ENCODE measurements around the gene TSHZ3.

Gene TSHZ3

DNA sequence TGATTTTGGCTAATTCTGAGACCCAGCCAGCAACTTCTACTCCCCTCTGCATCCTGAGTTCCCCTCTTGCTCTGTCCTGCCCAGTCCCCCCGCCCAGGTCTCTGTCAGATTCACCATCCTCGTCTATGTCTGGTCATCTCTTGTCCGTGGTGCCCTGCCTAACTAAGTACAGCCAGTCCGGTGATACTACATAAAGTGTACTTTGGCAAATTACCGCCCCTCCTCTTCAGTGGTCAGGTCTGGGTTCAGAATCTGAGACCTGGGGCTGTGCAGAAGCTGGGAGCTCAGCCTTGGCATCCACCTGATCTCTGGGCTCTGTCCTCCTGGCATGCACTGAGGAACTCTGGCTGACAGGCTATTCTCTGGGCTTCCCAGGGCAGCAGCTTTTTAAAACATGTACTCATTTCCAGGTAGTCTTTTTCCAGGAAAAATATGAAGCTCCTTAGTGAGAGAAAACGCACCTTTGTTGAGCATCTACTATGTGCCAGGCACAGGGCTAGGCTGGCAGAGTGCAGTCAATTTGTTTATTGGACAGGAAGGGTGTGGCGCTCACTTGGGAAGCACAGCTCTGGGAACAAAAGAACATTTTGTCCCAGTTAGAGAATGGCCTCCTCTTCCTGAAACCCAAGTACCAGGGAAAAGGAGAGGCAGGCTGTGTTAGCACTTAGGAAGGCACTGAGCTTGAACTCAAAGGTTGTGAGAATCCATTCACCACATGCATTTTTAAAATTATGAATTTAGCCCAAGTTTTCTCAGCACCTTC lies 88.9 kb downstream of the TSHZ3 start:
- DNase-seq, result no peak

DNA sequence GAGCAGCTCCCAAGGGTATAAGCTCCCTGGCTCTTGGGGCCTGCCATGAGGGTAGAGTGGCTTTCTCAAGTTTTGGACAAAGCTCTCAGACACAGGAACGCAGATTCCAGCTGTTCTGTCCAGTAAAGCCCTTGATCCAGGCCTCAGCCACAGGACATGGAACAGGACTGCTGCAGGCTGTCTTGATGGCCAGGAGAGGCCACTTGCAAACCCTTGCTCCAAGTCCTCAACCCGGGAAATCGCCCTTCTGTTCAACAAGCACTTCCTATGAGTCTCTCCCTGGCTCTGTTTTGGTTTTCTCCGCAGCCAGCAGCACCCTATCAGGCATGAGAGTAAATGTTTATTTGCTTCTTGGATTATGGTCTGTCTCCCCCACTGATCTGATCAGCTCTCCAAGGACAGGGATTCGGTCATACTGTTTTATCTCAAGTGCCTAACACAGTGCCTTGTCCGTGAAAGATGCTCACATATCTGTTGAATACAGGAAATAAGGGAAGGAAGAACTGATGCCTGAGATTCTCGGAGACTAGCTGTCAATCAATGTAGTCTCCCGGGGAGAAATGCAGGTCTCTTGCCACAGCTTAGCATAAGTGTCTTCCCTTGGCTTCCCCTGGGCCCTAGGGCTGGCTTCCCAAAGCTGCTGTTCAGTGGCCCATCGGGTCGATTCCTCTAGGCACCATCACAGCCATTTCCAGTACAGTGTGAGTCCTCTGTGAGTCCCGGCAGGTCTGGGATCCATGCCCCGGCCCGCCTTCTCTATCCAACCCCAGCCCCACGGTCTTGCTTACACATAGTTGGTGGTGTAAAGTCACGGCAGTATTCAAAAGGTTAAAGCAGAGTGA lies 90.8 kb downstream of the TSHZ3 start:
- no peak for DNase-seq

DNA sequence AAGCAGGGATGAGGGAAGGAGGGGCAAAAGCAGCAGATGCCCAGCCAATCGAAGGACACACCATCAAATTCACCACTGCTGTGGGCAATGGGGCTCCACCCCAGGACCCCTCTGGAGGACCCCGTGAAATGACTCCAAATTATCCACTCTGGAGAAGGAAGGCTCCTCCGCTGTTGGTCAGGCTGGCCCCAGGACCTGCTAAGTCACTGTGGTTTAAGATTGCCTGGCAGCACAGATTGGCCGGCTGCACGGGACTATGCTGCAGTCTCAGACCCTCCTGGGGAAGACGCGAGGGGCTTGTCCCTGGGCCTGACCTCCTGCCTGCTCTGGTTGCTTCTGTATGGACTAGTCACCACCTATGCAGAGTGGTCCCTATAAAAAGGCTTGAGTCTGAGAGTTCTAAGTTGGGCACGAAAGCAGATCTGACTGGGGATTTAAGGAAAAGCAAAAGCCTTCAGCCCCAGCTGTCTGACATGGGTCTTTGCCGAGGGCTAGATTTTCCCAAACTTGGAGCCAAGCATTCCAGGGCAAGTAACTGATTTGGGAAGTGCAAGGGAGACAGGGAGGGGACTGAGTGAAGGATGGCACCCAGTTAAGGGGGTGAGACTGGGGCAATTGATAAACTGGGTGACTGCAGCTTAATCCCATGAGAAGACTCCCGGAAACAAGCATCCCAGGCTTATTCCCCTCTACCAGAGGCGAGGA lies 91.7 kb downstream of the TSHZ3 start:
- no peak for DNase-seq

DNA sequence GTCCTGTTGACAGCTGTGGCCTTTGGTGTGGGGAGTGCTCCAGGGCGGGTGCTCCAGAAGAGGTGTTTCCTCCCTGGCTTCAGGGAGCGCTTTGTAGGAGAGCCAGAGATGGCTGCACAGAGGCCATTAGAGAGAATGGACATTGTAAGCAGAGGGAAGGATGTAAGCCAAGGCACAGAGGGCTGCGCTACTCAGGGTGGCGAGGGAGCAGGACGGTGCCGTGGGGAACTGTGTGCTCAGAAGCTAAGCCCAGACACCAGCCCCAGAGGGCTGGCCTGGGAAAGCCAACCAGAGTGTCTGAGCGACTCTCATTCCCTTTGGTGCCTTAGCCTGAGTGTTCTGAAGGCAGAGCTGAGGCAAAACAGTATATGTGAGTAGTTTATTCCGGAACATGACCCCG lies 92.2 kb downstream of the TSHZ3 start:
- DNase-seq, result no peak

DNA sequence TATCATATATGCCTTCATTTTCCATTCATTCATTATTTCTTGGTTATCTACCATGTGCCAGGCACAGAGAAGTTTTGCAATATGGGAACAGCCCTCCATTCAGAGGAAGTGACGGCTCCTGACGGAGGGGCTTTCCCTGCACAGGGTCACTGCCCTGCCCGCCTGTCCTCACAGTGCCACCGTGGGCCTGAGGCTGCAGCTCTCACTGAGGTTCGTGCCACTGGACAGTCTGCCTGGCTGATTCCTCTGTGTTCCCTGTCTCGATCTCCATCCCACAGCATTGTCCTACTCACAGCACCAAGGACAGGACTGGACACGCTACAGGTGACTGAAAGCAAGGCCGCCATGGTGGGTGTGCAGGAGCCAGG lies 92.7 kb downstream of the TSHZ3 start:
- no peak for DNase-seq

DNA sequence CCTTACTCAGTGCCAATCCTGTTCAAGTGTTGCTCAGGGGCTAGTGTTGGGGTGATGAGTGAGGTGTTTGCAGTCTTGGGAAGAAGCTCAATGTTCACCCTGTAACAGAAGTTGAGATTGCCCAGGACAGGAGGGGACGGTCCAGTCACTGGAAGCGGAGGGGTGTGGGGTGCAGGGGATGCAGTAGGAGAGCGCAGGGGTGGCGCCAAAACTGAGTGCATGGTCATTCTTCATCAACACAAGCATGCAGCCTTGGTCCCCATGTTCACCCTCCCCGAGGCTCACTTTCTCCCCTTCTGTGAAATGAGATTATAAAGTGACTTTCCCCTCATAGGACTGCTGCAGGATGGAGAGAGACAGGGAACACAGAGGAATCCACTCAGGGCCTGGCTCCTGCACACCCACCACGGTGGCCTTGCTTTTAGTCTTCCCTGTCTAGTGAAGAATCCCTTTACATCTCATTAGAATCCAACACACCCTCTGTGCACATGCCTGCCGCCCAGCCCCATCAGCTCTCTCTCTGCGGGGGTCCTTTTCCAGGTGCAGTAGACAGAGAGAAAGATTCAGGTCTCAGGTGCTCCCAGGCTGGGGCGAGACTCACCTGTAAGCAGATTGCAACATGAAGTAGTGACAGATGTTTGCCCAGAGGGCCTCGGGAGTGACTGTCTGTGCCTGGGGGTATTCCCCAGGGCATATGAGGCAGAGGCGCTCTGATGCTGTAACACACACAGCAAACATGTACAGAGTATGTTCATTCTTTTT lies 93.2 kb downstream of the TSHZ3 start:
- DNase-seq, result no peak

DNA sequence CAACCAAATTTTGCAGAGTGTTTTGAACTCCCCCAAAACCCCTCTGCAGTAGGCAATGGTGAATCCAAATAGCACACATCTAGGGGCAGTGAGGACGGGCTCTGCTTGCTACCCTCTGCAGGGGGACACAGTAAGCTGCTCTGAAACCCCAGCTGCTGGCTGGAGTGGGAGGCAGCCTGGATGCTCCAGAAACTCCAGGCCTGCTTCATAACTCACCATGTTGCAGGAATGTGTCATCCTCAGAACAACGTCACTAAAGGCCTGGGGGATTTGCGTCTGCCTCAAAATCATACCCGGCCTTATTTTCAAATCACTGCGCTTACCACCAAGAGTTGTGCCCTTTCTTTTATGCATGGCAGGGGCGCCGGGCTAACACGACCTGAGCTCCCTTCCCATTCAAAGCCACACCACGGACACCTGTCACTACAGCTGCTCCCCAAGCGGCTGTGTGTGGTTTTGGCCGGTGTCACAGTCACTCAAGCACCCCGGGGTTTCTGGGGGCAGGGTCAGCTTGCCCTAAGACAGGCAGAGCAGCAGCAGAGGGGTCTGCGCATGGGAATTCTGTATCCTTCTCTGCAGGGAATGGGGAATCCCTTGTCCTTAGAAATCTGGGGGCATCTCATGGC lies 93.9 kb downstream of the TSHZ3 start:
- DNase-seq, result no peak

DNA sequence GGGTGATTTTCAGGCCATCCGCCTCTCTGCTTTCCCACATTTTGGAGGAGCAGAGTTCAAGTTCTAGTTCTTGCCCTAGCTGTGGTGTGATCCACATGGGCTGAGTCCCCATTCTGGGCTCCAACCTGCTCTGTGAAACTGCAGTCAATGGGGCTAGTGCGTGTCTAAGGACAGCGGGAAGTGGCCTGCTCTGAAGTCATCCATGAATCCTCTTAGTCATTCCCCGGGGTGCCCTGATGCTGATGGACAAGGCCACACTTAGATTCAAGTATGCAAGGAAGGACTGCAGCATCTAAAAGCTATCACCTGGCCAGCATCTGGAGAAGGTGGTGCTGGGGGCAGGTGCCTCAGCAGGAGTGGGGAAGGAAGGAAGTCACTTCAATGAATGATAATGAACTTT lies 94.6 kb downstream of the TSHZ3 start:
- DNase-seq, result no peak

DNA sequence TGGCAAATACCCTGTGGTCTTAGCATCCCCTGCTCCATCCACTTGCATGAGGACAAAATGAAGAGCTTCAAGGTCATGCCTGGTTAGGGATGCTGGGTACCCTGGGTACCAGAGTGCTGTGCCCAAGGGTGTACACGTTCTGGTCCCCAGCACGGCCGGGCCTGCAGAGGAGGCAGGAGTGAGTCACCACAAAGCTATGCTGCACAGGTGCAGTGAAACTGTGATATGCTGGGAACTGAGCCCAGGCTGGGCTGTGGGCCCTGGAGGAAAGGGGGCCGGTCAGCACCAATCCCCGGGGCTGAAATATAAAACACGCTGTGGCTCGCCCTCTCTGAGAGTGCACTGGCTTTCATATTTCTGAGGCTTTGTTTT lies 95.1 kb downstream of the TSHZ3 start:
- DNase-seq, result no peak

DNA sequence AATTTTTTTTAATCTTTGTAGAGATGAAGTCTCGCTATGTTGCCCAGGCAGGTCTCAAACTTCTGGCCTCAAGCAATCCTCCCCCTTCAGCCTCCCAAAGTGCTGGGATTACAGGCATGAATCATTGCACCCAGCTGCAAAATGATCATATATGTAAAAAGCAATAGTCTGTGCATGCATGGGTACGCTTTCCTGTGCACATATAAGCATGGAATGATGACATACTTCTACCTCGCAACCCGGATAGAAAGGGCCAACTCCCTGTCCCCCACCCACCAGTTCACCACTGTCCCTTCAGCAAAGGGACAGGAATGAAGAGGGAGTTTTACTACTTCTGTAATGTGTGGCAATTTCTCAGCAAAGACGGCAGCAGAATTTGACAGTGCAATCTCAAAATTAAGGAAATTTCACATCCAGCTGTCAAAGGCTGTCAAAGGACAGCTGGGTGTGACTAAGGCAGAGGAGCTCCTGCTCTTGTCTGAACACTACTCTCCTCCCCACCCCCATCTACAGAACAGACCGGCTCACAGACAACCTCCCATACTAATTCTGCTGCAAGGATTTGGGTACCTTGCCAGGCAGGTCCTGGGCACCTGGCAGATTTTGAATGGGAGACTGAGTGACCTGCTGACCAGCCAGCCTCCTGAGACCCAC lies 95.6 kb downstream of the TSHZ3 start:
- DNase-seq, result no peak

DNA sequence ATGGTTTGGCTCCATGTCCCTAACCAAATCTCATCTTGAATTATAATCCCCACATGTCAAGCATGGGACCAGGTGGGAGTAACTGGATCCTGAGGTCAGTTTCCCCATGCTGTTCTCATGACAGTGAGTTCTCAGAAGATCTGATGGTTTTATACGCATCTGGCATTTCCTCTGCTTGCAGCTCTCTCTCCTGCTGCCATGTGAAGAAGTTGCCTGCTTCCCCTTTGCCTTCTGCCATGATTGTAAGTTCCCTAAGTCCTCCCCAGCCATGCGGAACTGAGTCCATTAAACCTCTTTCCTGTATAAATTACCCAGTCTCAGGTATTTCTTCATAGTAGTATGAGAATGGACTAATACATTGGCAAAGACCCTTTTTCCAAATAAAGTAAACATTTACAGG lies 96.8 kb downstream of the TSHZ3 start:
- DNase-seq, result no peak

DNA sequence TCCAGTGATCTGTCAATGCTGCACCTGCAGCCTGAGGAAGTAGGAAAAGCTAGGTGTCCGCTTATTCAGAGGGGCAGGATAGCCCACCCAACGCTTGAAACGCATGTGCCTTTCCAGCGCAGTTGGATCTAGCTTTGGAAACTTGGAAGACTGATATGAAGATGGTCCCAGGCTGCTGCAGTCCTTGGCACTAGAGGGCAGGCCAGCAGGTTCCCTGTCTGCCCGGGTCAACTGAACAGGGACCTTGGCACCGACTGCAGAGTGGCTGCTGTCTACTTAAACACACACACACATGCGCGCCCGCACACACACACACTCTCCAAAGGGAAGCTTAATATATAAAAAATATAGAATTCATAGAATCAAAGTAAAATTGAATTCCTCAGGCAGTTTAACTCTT lies 100.0 kb downstream of the TSHZ3 start:
- DNase-seq, result no peak

DNA sequence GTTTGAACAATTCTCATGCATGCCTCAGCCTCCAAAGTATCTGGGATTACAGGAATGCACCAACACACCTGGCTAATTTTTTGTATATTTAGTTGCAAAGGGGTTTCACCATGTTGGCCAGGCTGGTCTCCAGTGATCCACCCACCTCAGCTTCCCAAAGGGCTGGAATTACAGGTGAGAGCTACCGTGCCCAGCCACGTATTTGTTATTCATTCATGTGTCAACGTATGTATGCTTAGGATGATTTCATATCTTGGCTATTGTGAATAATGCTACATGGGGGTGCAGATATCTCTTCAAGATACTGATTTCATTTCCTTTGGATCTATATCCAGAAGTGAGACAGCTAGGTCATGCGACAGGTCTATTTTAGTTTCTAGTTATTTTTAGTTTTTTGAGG lies 113.4 kb downstream of the TSHZ3 start:
- no peak for DNase-seq

DNA sequence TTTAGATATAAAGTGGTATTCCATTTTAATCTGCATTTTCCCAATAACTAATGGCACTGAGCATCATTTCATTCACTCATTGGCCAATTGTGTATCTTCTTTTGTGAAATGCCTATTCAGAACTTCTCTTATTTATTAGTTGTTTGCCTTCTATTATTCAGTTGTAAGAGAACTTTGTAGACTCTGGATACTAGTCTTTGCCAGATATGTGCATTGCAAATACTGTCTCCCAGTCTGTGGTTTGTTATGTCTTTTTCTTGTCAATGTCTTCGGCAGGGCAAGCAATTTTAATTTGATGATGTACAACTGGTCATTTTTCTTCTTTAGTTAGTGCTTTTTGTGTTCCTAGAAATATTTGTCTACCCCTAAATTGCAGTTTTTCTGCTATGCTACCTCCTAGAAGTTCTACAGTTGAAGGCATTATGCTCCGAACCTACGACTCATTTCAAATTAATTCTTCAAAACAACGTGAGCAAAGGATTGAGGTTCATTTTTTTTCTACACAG lies 115.9 kb downstream of the TSHZ3 start:
- no peak for DNase-seq

DNA sequence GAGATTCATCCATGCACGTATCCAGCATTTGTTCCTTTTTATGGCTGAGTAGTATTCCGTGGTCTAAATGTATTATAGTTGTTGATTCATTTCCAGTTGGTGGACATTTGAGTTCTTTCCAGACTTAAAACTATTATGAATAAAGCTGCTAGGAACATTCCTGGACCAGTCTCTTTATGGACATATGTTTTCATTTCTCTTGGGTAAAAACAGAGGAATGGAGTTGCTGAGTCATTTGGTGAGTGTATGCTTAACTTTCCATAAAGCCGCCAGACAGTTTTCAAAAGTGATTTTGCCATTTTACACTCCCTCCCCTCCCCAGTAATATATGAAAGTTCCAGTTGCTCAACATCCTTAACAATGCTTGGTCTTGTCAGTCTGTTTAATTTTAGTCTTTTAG lies 116.4 kb downstream of the TSHZ3 start:
- DNase-seq, result no peak

DNA sequence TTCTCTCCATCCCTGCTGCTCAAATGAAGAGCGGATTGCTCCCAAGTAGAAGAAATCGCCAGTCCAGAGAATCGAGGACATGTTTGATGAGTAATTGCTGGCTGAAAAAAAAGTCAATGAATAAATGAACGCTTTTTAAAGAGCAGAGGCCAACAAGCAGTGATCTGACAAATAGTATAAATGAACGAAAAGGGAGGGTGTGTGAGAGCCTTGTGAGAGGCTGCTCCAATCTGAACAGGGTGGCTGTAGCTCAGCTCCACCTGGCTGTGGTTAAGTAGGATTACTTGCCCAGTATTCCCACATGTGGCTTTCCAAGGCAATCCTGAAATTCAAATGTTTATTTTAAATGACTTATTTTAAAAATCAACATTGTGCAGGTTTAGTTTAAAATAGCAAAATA lies 117.1 kb downstream of the TSHZ3 start:
- no peak for DNase-seq

DNA sequence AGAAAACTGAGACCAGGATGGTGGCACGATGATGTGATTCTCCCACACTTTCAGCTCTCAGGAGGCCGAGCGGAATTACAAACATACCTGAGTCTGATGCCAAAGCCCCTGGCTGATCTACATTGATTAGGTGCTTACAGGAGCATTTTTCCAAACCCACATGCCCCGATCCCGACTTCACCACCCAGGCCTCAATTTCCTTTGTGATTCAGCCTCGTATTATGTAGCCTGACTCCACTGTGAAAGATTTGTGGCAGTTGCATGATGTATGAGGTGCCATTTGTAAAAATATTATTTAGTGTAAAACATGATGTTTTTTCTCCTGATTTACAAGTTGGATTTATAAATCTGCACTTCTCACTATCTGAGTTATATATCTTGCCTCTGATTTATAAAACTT lies 118.0 kb downstream of the TSHZ3 start:
- no peak for DNase-seq

DNA sequence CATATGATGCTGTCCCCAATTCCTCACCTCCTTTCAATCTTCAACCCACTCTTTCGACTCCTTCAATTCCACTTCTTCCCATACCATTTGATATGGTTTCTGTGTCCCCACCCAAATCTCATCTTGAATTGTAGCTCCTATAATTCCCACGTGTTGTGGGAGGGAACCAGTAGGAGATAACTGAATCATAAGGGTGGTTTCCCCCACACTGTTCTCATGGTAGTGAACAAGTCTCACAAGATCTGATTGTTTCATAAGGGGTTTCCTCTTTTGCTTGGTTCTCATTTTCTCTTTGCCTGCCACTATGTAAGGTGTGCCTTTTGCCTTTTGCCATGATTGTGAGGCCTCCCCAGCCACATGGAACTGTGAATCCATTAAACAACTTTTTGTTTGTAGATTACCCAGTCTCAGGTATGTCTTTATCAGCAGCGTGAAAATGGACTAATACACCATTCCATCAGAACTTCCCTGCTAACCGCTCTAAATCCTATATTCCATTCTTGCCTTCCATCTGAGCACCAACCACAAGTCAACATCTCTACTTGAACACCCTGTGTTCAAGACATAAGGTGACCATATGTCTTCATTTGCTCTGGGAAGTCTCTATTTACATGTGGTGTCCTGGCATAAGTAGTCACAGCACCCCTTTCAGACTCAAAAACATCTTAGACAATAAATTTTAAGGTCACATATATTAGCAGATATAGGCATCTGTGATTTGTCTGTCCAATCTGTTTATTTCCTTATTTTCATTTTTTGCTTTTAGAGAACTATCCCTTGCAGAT lies 122.9 kb downstream of the TSHZ3 start:
- DNase-seq, result no peak

All from OCI-M1 (cell line).